GM18508 (cell line): ENCODE data around the gene SMC3.

Experiments
- ATAC-seq: cut with Tn5 transposase; IDR thresholded peaks from one replicate; pipeline ENCODE4 v1.9.1; 2021; ENCODE audit warnings: moderate number of reproducible peaks; ENCODE audit not compliant: insufficient read depth, unreplicated experiment

The SMC3 gene

GRCh38 chr10:110643035-110643652 is 75.6 kb downstream of the SMC3 start:
- no peak for ATAC-seq

- ATAC-seq = no peak
These were observed 76.4 kb downstream of the SMC3 start, which contains the start of gene RBM20 for GRCh38 chr10:110643653-110644597. Gene RBM20, plus strand, starts transcription at chr10:110644336. Its CDS starts 119 bp downstream, at chr10:110644455.

GRCh38 chr10:110644598-110645462 is 77.3 kb downstream of the SMC3 start:
- ATAC-seq = no peak

- no peak for ATAC-seq
These were observed 79.1 kb downstream of the SMC3 start for GRCh38 chr10:110646417-110647135.

GRCh38 chr10:110647136-110647430 is 79.6 kb downstream of the SMC3 start:
- no peak for ATAC-seq

- no peak for ATAC-seq
These were observed 81.3 kb downstream of the SMC3 start for GRCh38 chr10:110648692-110649346.

- no peak for ATAC-seq
These were observed 82.1 kb downstream of the SMC3 start for GRCh38 chr10:110649347-110650264.

GRCh38 chr10:110650265-110650668 is 82.8 kb downstream of the SMC3 start:
- no peak for ATAC-seq

GRCh38 chr10:110651044-110651958 is 83.8 kb downstream of the SMC3 start:
- ATAC-seq = peak; percentile 64

GRCh38 chr10:110652475-110653118 is 85.1 kb downstream of the SMC3 start:
- no peak for ATAC-seq
